Ishikawa (cell line): ENCODE data around the gene PTPN13.

Source experiments
- CEBPB ChIP-seq: IDR thresholded peaks from 2 replicates; pipeline ENCODE4 v1.6.1; 2012
- CREB1 ChIP-seq: IDR thresholded peaks from 2 replicates; pipeline ENCODE4 v1.6.1; 2012; ENCODE audit warnings: low read depth
- EGR1 ChIP-seq: IDR thresholded peaks from 2 replicates; pipeline ENCODE4 v1.6.1; 2012
- EP300 ChIP-seq: IDR thresholded peaks from 2 replicates; pipeline ENCODE4 v1.6.1; 2012; ENCODE audit warnings: borderline replicate concordance
- FOXM1 ChIP-seq: IDR thresholded peaks from 2 replicates; pipeline ENCODE4 v1.6.1; 2012; ENCODE audit warnings: low read depth, borderline replicate concordance
- MAX ChIP-seq: IDR thresholded peaks from 2 replicates; pipeline ENCODE4 v1.6.1; 2012
- NFIC ChIP-seq: IDR thresholded peaks from 2 replicates; pipeline ENCODE4 v1.6.1; 2012
- RAD21 ChIP-seq: IDR thresholded peaks from 2 replicates; pipeline ENCODE4 v1.6.1; 2012; ENCODE audit warnings: low read depth
- REST ChIP-seq: IDR thresholded peaks from 2 replicates; pipeline ENCODE4 v1.6.1; 2012; ENCODE audit warnings: low read depth, mild to moderate bottlenecking
- TAF1 ChIP-seq: IDR thresholded peaks from 2 replicates; pipeline ENCODE4 v1.6.1; 2012; ENCODE audit warnings: low read depth, mild to moderate bottlenecking
- TCF12 ChIP-seq: IDR thresholded peaks from 2 replicates; pipeline ENCODE4 v1.6.1; 2012; ENCODE audit warnings: low read depth
- TEAD4 ChIP-seq: IDR thresholded peaks from 2 replicates; pipeline ENCODE4 v1.6.1; 2012
- USF1 ChIP-seq: IDR thresholded peaks from 2 replicates; pipeline ENCODE4 v1.6.1; 2012
- YY1 ChIP-seq: IDR thresholded peaks from 2 replicates; pipeline ENCODE4 v1.6.1; 2012; ENCODE audit warnings: low read depth

- TF ChIP-seq TEAD4 (no peak), CEBPB (no peak), REST (no peak), RAD21 (no peak), EP300 (no peak), CREB1 (no peak), TAF1 (no peak), USF1 (no peak), YY1 (no peak), MAX (no peak), EGR1 (no peak), TCF12 (no peak), FOXM1 (no peak), NFIC (no peak)
Observed at GRCh38 chr4:86718152-86718551, 124.0 kb downstream of the PTPN13 start.
